ENCODE results near the gene HLA-DMA.

The HLA-DMA gene

DNA sequence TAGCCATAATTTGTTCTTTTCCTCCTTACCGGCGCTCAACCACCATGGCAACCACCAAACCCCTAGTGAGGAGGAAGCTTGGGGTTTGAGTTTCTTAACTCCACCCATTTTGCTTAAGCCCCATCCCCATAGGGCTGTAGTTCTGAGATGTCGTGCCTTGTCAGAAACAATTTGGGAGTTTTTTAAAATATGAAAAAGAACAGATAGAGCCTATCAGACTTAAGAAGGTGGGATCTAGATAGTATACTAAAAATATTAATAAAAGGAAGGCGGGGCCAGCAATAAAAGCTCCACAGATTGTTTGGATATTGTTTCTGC is 21.1 kb upstream of the HLA-DMA start:
- no peak for FAIRE-seq
- TF ChIP-seq CTCF (IDR thresholded peaks at IDR 0.05; ENCODE audit: insufficient read depth, missing control alignments), result no peak
- DNase-seq (ENCODE audit: insufficient read length, low spot score), result no peak

DNA sequence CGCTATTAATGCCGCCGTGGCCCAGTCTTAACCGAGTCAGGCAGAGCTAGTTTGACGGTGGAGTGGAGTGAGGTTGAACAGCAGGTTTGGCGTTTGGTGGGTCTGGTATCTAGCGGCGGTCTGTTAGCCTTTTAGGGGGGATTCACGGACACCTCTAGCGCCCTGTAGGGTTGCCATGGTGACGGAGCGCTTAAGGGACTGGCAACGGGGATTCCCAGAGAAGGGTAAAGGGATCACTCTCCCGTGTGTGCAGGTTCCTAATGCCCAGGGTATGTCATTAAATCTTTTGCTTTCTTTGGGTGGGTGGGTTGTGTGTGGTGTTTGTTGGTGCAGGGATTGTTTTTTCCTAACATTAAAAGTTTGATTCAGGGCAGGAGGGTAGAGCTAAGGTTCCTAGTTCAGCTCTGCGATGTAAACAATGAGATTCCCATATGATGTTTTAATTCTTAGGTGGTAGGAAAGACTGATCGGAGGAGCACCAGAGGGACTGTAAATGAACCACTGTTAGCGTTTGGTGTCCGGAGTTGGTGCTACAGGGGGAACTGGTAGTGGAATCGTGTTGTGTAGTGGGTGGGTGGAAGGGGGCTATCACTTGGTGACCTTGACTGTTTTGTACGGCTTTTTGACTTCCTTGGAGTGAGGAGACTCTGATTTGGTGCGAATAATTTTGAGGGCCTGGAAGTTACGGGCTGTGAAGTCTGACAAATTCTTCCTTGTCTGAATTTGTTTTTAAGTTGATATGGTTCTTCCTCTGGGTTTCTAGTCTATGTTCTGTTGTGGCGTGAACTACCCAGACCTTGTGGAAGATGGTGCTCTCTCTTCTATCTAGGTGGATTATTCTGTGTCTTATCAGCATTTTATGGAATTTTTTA is 20.5 kb upstream of the HLA-DMA start:
- FAIRE-seq (no peak), DNase-seq (ENCODE audit: insufficient read length, low spot score) (no peak)
- no peak for TF ChIP-seq CTCF (IDR thresholded peaks at IDR 0.05; ENCODE audit: insufficient read depth, missing control alignments)

DNA sequence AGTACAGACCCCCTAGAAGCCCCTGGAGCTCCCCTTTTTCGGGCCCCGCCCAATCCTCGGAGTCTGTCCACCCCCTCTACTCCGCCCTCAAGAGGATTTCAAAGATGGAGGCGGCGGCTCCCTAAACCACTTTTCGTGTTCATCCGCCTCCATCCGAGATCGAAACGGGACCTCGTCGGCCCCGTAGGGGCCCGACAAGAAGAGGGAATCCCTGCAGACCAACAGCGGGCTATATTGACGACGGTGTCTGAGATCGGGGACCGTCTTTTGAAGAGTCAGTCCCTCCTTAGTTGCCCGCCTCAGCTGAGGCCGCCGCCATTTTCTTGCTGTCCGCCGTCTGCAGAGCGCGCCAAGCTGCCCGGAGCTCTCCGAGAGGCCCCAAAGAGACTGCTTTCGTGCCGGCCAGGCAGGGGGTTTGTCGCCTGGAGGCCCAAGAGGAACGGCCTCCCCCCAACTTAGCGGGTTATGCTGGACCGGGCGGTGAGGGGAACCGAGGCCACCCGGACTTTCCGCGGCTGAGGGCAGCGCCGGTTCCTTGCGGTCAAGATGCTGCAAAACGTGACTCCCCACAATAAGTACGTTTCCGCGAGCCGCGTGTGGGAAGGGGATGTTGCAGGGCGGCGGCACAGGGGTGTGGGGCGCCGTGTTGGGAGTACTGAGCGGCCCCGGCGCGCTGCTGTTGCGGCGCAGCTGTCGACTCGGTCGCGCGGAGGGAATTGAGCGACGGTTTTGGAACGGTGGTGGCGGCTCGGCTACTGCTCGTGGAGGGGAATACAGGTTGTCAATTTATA is 19.7 kb upstream of the HLA-DMA start:
- DNase-seq (ENCODE audit: insufficient read length, low spot score) (no peak), FAIRE-seq (no peak)
- TF ChIP-seq CTCF (IDR thresholded peaks at IDR 0.05; ENCODE audit: insufficient read depth, missing control alignments), result no peak

- no peak for FAIRE-seq
- peak; percentile 67 for DNase-seq (ENCODE audit: insufficient read length, low spot score)
- no peak for TF ChIP-seq CTCF (IDR thresholded peaks at IDR 0.05; ENCODE audit: insufficient read depth, missing control alignments)
Measured at GRCh38 chr6:32971581-32972352, 18.9 kb upstream of the HLA-DMA start.

DNA sequence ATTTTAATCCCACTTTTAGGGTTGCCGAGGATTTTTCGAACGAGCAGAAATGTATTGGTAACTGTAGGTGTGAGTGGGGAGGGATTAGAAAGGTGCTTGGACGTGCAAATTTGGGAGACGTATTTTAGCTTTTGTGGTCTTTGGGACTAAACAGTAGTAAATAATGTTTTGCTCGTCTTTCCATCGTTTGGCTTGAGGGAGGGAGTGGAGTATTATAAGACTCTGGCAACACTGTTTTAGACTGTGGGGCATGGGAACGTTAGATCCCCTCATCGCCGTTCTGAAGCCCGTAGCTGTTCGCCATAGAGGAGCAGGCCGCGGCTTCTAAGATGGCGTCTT is 18.3 kb upstream of the HLA-DMA start:
- FAIRE-seq (no peak), DNase-seq (ENCODE audit: insufficient read length, low spot score) (no peak)
- TF ChIP-seq CTCF (IDR thresholded peaks at IDR 0.05; ENCODE audit: insufficient read depth, missing control alignments), result no peak

DNA sequence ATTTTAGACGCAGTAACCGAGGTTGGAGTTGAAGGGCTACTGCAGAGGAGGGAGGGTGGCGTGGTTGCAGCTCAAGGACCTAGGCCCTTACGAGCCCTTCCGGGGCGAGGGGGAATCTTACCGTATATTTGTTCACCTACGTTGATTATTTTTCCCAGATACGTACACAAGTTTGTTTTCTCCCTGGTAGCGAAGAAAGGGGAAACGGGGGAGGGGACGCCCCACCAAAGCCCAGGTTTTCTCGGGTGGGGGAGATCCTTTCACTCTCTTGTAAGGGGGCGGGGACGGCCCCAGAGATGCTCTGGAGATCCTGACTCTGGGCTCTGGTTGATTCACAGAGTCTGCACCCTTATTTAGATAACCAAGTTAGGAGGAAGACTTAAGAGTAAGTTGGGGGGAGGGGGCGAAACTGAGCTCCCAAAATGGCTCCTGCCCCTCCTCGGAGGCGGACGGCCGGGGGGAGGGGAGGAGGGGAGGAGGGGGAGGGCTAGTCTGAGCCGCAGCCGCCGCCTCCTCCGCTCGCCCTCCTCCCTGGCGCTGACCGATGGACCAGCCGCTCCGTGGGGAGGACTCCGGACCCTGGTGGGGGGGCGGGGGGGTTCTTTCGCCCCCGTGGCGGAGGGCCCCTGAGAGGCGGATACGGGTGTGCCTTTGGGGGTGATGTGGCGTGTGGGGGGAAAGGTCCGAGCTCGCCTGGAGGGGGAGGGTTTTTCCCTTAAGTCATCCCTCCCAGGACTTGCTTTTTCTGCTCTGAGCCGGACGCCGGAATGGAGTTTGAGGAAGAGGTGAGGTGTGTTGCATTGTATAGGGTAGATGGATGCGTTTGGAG is 17.7 kb upstream of the HLA-DMA start:
- no peak for TF ChIP-seq CTCF (IDR thresholded peaks at IDR 0.05; ENCODE audit: insufficient read depth, missing control alignments)
- no peak for FAIRE-seq
- no peak for DNase-seq (ENCODE audit: insufficient read length, low spot score)
